SK-N-SH (cell line): ENCODE data around the gene LMAN2. TPM values are rescaled to one million over a fixed set of nuclear protein-coding genes. Genes with fewer than 3 reads are reported as not detected.

Experiments used
- CTCF ChIA-PET: fragments of 300-600, 350-600 bp; formaldehyde crosslinking; extraction: SDS; loops from one replicate; lab custom pipeline; 2021; lab: Yijun Ruan, JAX
- POLR2A ChIA-PET: fragments of 350-600 bp; sonication (Branson Sonifier 250); formaldehyde crosslinking; extraction: SDS; loops from one replicate; lab custom pipeline; 2020; ENCODE audit warnings: antibody characterized with exemption, inconsistent platforms; lab: Yijun Ruan, JAX
- DNase-seq: peaks from one replicate; pipeline ENCODE4 v3.0.0; 2012
- H2AFZ ChIP-seq: fragments of 200-600 bp; sonication (generic); 2 replicates; pipeline ENCODE4 v1.8.1; 2016; ENCODE audit warnings: antibody characterized with exemption, mild to moderate bottlenecking, low read depth
- H3F3A ChIP-seq: fragments of 200-600 bp; sonication (generic); replicated peaks from 2 replicates; pipeline ENCODE3; 2016; ENCODE audit warnings: antibody characterized with exemption, mild to moderate bottlenecking; ENCODE audit not compliant: insufficient read depth
- H3K27ac ChIP-seq, 2 experiments: fragments of 200-500 bp in 1 of 2; fragments of 200-600 bp in 1 of 2; sonication (Bioruptor generic) in 1 of 2; sonication (generic), shearing (Covaris generic) in 1 of 2; 2 replicates each; pipeline versions ENCODE4 v1.5.1 to v1.6.1; 2014 to 2016; ENCODE audit warnings: low read depth in 2 of 2, inconsistent platforms in 1 of 2, low read length in 1 of 2, mild to moderate bottlenecking in 1 of 2, mixed read lengths in 1 of 2
- H3K27me3 ChIP-seq: fragments of 200-600 bp; sonication (generic), shearing (Covaris generic); 2 replicates; pipeline ENCODE4 v1.6.1; 2016; ENCODE audit warnings: mixed run types; ENCODE audit not compliant: insufficient read depth
- H3K36me3 ChIP-seq, 2 experiments: fragments of 200-500 bp in 1 of 2; fragments of 200-600 bp in 1 of 2; sonication (Bioruptor generic) in 1 of 2; sonication (generic) in 1 of 2; replicated peaks in 1 of 2; 2 replicates each; pipeline versions ENCODE3 to v1.5.1; 2014 to 2016; ENCODE audit warnings: low read length in 1 of 2, mild to moderate bottlenecking in 1 of 2; ENCODE audit not compliant: insufficient read depth in 2 of 2, control insufficient read depth in 1 of 2
- H3K4me1 ChIP-seq, 2 experiments: fragments of 200-500 bp in 1 of 2; fragments of 200-600 bp in 1 of 2; sonication (Bioruptor generic) in 1 of 2; sonication (generic), shearing (Covaris generic) in 1 of 2; 2 replicates each; pipeline versions ENCODE4 v1.5.1 to v1.6.1; 2014 to 2016; ENCODE audit warnings: low read depth in 1 of 2, low read length in 1 of 2, mixed run types in 1 of 2; ENCODE audit not compliant: insufficient read depth in 2 of 2, control insufficient read depth in 1 of 2
- H3K4me2 ChIP-seq: fragments of 200-600 bp; sonication (generic), shearing (Covaris generic); 2 replicates; pipeline ENCODE4 v1.6.1; 2017; ENCODE audit warnings: mixed run types
- H3K4me3 ChIP-seq, 2 experiments: fragments of 200-500 bp in 1 of 2; fragments of 200-600 bp in 1 of 2; sonication (Bioruptor generic) in 1 of 2; sonication (generic), shearing (Covaris generic) in 1 of 2; 2 replicates each; pipeline versions ENCODE4 v1.5.1 to v1.8.1; 2014 to 2016; ENCODE audit warnings: low read depth in 2 of 2, inconsistent platforms in 1 of 2, low read length in 1 of 2, mild to moderate bottlenecking in 1 of 2, mixed read lengths in 1 of 2, moderate library complexity in 1 of 2
- H3K79me2 ChIP-seq: fragments of 200-600 bp; sonication (generic); 2 replicates; pipeline ENCODE4 v1.8.1; 2017; ENCODE audit warnings: mild to moderate bottlenecking; ENCODE audit not compliant: insufficient read depth
- H3K9ac ChIP-seq: fragments of 200-600 bp; sonication (generic); 2 replicates; pipeline ENCODE4 v1.6.1; 2017; ENCODE audit warnings: mixed run types
- H3K9me2 ChIP-seq: fragments of 200-600 bp; sonication (generic); 2 replicates; pipeline ENCODE4 v1.6.1; 2017; ENCODE audit warnings: mixed run types
- H3K9me3 ChIP-seq: fragments of 200-600 bp; sonication (generic); 2 replicates; pipeline ENCODE4 v1.6.1; 2017; ENCODE audit warnings: mixed run types, mild to moderate bottlenecking, moderate library complexity
- H4K20me1 ChIP-seq: fragments of 200-600 bp; sonication (generic); 2 replicates; pipeline ENCODE4 v1.6.1; 2017; ENCODE audit warnings: mild to moderate bottlenecking, mixed run types; ENCODE audit not compliant: insufficient read depth
- CHD2 ChIP-seq: fragments of 150-350 bp; IDR thresholded peaks from 2 replicates; pipeline ENCODE4 v1.6.1; 2018; ENCODE audit warnings: low read length; ENCODE audit not compliant: partially characterized antibody
- CTCF ChIP-seq: fragments of 200-600 bp; sonication (generic); IDR thresholded peaks from 2 replicates; pipeline ENCODE4 v1.6.1; 2017; ENCODE audit warnings: antibody characterized with exemption, mild to moderate bottlenecking, moderate library complexity
- ELF1 ChIP-seq: IDR thresholded peaks from 2 replicates; pipeline ENCODE4 v1.4.0; 2012
- EZH2phosphoT487 ChIP-seq: fragments of 200-600 bp; sonication (generic); IDR thresholded peaks from 2 replicates; pipeline ENCODE4 v1.6.1; 2017; ENCODE audit warnings: low read depth, mixed run types, mild to moderate bottlenecking, antibody characterized with exemption, moderate library complexity, borderline replicate concordance
- FOXM1 ChIP-seq: IDR thresholded peaks from 2 replicates; pipeline ENCODE4 v1.4.0; 2012; ENCODE audit warnings: low read depth, mild to moderate bottlenecking
- GATA2 ChIP-seq: sonication (generic); formaldehyde crosslinking; IDR thresholded peaks from 2 replicates; pipeline ENCODE4 v1.5.0; 2020; ENCODE audit warnings: mild to moderate bottlenecking, missing genetic modification reagents
- JUND ChIP-seq: IDR thresholded peaks from 2 replicates; pipeline ENCODE4 v1.4.0; 2012
- MEF2A ChIP-seq: IDR thresholded peaks from 2 replicates; pipeline ENCODE4 v1.4.0; 2012; ENCODE audit warnings: low read depth, borderline replicate concordance
- MXI1 ChIP-seq: IDR thresholded peaks from 2 replicates; pipeline ENCODE4 v1.6.1; 2012; ENCODE audit warnings: mild to moderate bottlenecking, low read depth, low read length, improper control_type of control experiment
- NFIC ChIP-seq: IDR thresholded peaks from 2 replicates; pipeline ENCODE4 v1.4.0; 2012; ENCODE audit warnings: borderline replicate concordance
- POLR2AphosphoS5 ChIP-seq: IDR thresholded peaks from 2 replicates; pipeline ENCODE4 v1.6.1; 2012; ENCODE audit warnings: low read depth, low read length
- RAD21 ChIP-seq: IDR thresholded peaks from 2 replicates; pipeline ENCODE4 v1.6.1; 2012; ENCODE audit warnings: mild to moderate bottlenecking, low read length
- RXRA ChIP-seq: IDR thresholded peaks from 2 replicates; pipeline ENCODE4 v1.4.0; 2012; ENCODE audit warnings: low read depth, mild to moderate bottlenecking, borderline replicate concordance
- SIN3A ChIP-seq: IDR thresholded peaks from 2 replicates; pipeline ENCODE4 v1.6.1; 2012; ENCODE audit warnings: low read depth, mild to moderate bottlenecking, low read length, moderate library complexity, borderline replicate concordance
- TCF12 ChIP-seq: IDR thresholded peaks from 2 replicates; pipeline ENCODE4 v1.4.0; 2012
- WGBS: methylation state at CpG from one replicate; pipeline ENCODE4 v1.1.6; 2017; ENCODE audit warnings: low lambda C conversion rate; 5-methylcytosine and 5-hydroxymethylcytosine counted together
- polyA plus RNA-seq, 3 experiments: library from polyadenylated mRNA; depleted of rRNA; stranded (reverse); fragments of >200 nt; gene quantifications; 2 replicates each; pipeline ENCODE4 v1.2.3, GENCODE V29; 2012
- TF ChIP-seq, protein P1 (sequence below): IDR thresholded peaks from 2 replicates; pipeline ENCODE4 v1.4.0; 2012; ENCODE audit warnings: low read depth, borderline replicate concordance

The LMAN2 gene
- polyA plus RNA-seq, 1 of the 3 experiments (the other 2 are of a cell fraction) = 500 TPM

- no peak overlapping the region for H2AFZ ChIP-seq
- H4K20me1 ChIP-seq = 0 out of 2 replicates have a peak, but pooled peaks cover 8% of the 10 kb centered on the region
- peaks cover 0 to 7% of the 10 kb centered on the region in 2 experiments; a peak in 1 of 4 replicates for H3K4me1 ChIP-seq
- no peak overlapping the region for H3K9ac ChIP-seq
- POLR2A ChIA-PET = no interaction called here
- H3K27ac ChIP-seq = no peak overlapping the region
- no peaks in the 10 kb centered on the region; the same call in 1 of the 2 replicates for H3K79me2 ChIP-seq
- no peaks in the 10 kb centered on the region for H3K9me3 ChIP-seq
- H3K9me2 ChIP-seq = no peaks in the 10 kb centered on the region
- WGBS = 91% methylated on average over 19 of the region's 19 CpGs
- TF ChIP-seq FOXM1 (no peak), JUND (no peak), TCF12 (no peak), RXRA (no peak)
- H3F3A ChIP-seq = no peaks in the 10 kb centered on the region
- DNase-seq = no peak
- H3K4me2 ChIP-seq = no peak overlapping the region
- H3K4me3 ChIP-seq = no peak overlapping the region
- H3K36me3 ChIP-seq = peaks cover 0 to 43% of the 10 kb centered on the region in 2 experiments
- no peaks in the 10 kb centered on the region for H3K27me3 ChIP-seq
- CTCF ChIA-PET = interaction anchor here (0.8 to 5.8 kb wide), 3 partner anchors 11 to 172 kb away, joined by 3 to 31 read pairs (median 4); no protein-coding TSS in a partner anchor
Observed at GRCh38 chr5:177328545-177329231, 22.8 kb downstream of the LMAN2 start.

- Histone ChIP-seq H3K9ac (no peak overlapping the region), H3K79me2 (no peaks in the 10 kb centered on the region; the same call in 1 of the 2 replicates)
- POLR2A ChIA-PET = no interaction called here
Observed at GRCh38 chr5:177327539-177328522, 23.6 kb downstream of the LMAN2 start.

More at GRCh38 chr5:177327539-177328522, 23.6 kb downstream of the LMAN2 start:
- H2AFZ ChIP-seq = no peak overlapping the region
- H3K4me3 ChIP-seq = no peak overlapping the region
- H3K36me3 ChIP-seq = peaks cover 0 to 34% of the 10 kb centered on the region in 2 experiments
- TF ChIP-seq GATA2 (CRISPR knock-in tag) (no peak), NFIC (no peak), MXI1 (no peak), SIN3A (no peak), CTCF (no peak), EZH2phosphoT487 (no peak), MEF2A (no peak), POLR2AphosphoS5 (no peak), ELF1 (no peak), CHD2 (no peak), RAD21 (no peak), RXRA (no peak)
- TF ChIP-seq, protein P1, sequence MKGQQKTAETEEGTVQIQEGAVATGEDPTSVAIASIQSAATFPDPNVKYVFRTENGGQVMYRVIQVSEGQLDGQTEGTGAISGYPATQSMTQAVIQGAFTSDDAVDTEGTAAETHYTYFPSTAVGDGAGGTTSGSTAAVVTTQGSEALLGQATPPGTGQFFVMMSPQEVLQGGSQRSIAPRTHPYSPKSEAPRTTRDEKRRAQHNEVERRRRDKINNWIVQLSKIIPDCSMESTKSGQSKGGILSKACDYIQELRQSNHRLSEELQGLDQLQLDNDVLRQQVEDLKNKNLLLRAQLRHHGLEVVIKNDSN = no peak
- peaks cover 0 to 7% of the 10 kb centered on the region in 2 experiments; a peak in 1 of 4 replicates for H3K4me1 ChIP-seq
- no peak overlapping the region for H3K27ac ChIP-seq
- no peaks in the 10 kb centered on the region for H3K9me3 ChIP-seq
- H3K4me2 ChIP-seq = no peak overlapping the region
- no peak for DNase-seq
- 86% methylated on average over 23 of the region's 28 CpGs for WGBS
- H4K20me1 ChIP-seq = 0 out of 2 replicates have a peak, but pooled peaks cover 8% of the 10 kb centered on the region
- no peaks in the 10 kb centered on the region for H3F3A ChIP-seq
- CTCF ChIA-PET = interaction anchor here (0.8 to 5.8 kb wide), 5 partner anchors 10 to 173 kb away, joined by 3 to 31 read pairs (median 3); no protein-coding TSS in a partner anchor
- H3K27me3 ChIP-seq = no peaks in the 10 kb centered on the region
- H3K9me2 ChIP-seq = no peaks in the 10 kb centered on the region
